Testis (tissue), 3 donors: ENCODE measurements around the gene AIPL1. TPM values are rescaled to one million over a fixed set of nuclear protein-coding genes. Genes with fewer than 3 reads are reported as not detected.

ENCODE experiments used
- DNase-seq: peaks from one replicate; pipeline ENCODE4 v3.0.0-alpha.2; 2019
- H3K27ac ChIP-seq, 2 donors: fragments of 200-600 bp; sonication (generic); one replicate each; pipeline ENCODE4 v1.5.1; 2019
- H3K27me3 ChIP-seq: fragments of 200-600 bp; sonication (generic); one replicate; pipeline ENCODE4 v1.5.1; 2019
- H3K36me3 ChIP-seq: fragments of 200-600 bp; sonication (generic); one replicate; pipeline ENCODE4 v1.5.1; 2017; ENCODE audit warnings: low read depth; ENCODE audit errors: missing control alignments
- H3K4me1 ChIP-seq: fragments of 200-600 bp; sonication (generic); one replicate; pipeline ENCODE4 v1.5.1; 2019
- H3K4me3 ChIP-seq, 2 donors: fragments of 200-600 bp; sonication (generic); one replicate each; pipeline ENCODE4 v1.5.1; 2017 to 2019
- H3K9me3 ChIP-seq: fragments of 200-600 bp; sonication (generic); one replicate; pipeline ENCODE4 v1.5.1; 2017
- CTCF ChIP-seq, 3 experiments: fragments of 450-650 bp in 2 of 3; fragments of 200-600 bp in 1 of 3; sonication (generic) in 1 of 3; IDR thresholded peaks; one replicate each; pipeline ENCODE4 v1.5.1; 2016 to 2019; ENCODE audit warnings: antibody characterized with exemption in 3 of 3, mild to moderate bottlenecking in 2 of 3, moderate library complexity in 1 of 3
- POLR2A ChIP-seq: fragments of 450-650 bp; IDR thresholded peaks from one replicate; pipeline ENCODE4 v1.6.1; 2017; ENCODE audit warnings: antibody characterized with exemption, mild to moderate bottlenecking, moderate library complexity
- WGBS, 2 donors: methylation state at CpG; one replicate each; pipeline ENCODE4 v1.1.5; 2018; 5-methylcytosine and 5-hydroxymethylcytosine counted together
- intact Hi-C: fragments of 100-400 bp; cut with DNase I; formaldehyde crosslinking; loops from one replicate; pipeline ENCODE4 v1.15.1; 2023; ENCODE audit warnings: low total_unique reads
- polyA plus RNA-seq: library from polyadenylated mRNA; stranded (reverse); fragments of 350-450 nt; fragmentation: Illumina TruSeq; extraction: RNeasy Lipid Tissue Mini Kit (QIAGEN cat#74804); gene quantifications from one replicate; pipeline ENCODE4 v1.2.3, GENCODE V29; 2014; ENCODE audit warnings: low read depth, low replicate concordance; ENCODE audit not compliant: insufficient read depth
- total RNA-seq, 2 donors: library from RNA; depleted of rRNA; stranded (reverse); fragments of >200 nt; gene quantifications; one replicate each; pipeline ENCODE4 v1.2.3, GENCODE V29; 2016

The AIPL1 gene
- total and polyA plus RNA-seq, 3 donors from 2014 or later, result 0.37 to 1.0 (median 0.49) TPM

DNA sequence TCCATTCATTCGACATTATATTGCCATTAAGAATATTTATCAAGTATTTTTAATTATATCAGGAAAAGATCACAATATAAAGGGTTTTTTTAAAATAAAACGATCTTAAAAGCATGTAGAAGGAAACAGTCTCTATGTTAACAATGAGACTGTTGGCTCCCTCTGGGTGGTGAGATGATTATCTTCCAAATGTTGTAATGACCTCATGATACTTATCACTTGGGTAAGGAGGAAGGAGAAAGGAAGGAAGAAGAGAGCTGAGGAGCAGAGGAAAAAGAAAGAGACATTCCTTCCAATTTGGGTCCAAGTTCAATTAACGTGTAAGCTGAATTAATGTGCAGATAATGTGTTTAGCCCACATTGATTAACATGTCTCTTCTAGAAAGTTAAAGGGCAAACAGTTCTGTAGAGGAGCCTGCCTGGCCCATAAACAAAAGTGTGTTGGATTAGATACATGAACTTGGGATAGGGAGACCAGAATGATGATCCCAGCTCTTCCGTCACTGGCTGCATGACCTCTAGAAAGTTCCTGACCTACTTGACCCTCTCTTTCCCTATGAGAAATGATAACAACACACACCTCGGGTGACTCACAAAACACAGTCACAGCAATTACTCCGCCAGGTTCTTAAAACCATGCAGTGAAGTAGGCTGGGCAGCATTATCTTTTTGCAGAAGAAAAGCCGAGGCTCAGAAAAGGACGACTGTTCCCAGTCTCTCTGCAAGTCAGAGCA is 41.3 kb upstream of the AIPL1 start:
- Histone ChIP-seq H3K4me3 (no peak overlapping the region), H3K9me3 (no peaks in the 10 kb centered on the region), H3K27me3 (no peaks in the 10 kb centered on the region), H3K4me1 (peaks cover 4% of the 10 kb centered on the region), H3K27ac (no peak overlapping the region), H3K36me3 (no peaks in the 10 kb centered on the region)
- no peak for DNase-seq
- WGBS, 2 donors, result 61 to 63% methylated on average over 8 of the region's 8 CpGs
- TF ChIP-seq CTCF (IDR thresholded peaks at IDR 0.05) (no peak), POLR2A (no peak)
- intact Hi-C loops, result no loop called here

DNA sequence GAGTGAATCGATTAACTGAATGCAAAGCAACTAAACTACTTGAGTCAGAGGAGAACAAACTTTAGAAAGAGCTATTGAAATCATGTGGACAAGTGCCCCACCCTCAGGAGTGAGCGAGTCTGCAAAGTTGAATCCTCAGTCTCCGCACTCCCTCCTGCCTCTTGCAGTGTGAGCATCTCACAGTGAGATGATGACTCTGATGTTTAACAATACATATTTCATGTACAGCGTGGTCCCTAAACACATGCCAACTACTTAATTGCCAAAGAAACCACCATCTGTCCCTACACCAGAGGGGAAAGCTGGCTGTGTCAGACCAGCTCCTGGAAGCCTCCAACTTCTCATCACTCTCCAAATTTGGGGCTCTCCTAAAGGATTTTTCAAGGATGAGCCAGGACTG is 40.5 kb upstream of the AIPL1 start:
- 78 to 80% methylated on average over 4 of the region's 4 CpGs for WGBS, 2 donors
- H3K36me3 ChIP-seq, result no peaks in the 10 kb centered on the region
- no peaks in the 10 kb centered on the region for H3K9me3 ChIP-seq
- H3K27ac ChIP-seq, result no peak overlapping the region
- intact Hi-C loops, result no loop called here
- TF ChIP-seq CTCF (IDR thresholded peaks at IDR 0.05) (no peak), POLR2A (no peak)
- peaks cover 4% of the 10 kb centered on the region for H3K4me1 ChIP-seq
- H3K27me3 ChIP-seq, result no peaks in the 10 kb centered on the region
- DNase-seq, result no peak
- no peak overlapping the region for H3K4me3 ChIP-seq

GRCh38 chr17:6474906-6475305 is 40.0 kb upstream of the AIPL1 start:
- no peak for DNase-seq
- H3K36me3 ChIP-seq, result no peaks in the 10 kb centered on the region
- intact Hi-C loops, result no loop called here
- no peaks in the 10 kb centered on the region for H3K9me3 ChIP-seq
- peaks cover 4% of the 10 kb centered on the region for H3K4me1 ChIP-seq
- TF ChIP-seq POLR2A (no peak), CTCF (IDR thresholded peaks at IDR 0.05) (no peak)
- H3K27me3 ChIP-seq, result no peaks in the 10 kb centered on the region
- WGBS, 2 donors, result 73 to 84% methylated on average over 7 of the region's 7 CpGs
- H3K4me3 ChIP-seq, result no peak overlapping the region
- no peak overlapping the region for H3K27ac ChIP-seq

- no peaks in the 10 kb centered on the region for H3K27me3 ChIP-seq
- no peaks in the 10 kb centered on the region for H3K9me3 ChIP-seq
- no peak for TF ChIP-seq POLR2A
- no peak for TF ChIP-seq CTCF (IDR thresholded peaks at IDR 0.05)
- H3K4me3 ChIP-seq, result no peak overlapping the region
- peaks cover 4% of the 10 kb centered on the region for H3K4me1 ChIP-seq
- no peak for DNase-seq
- H3K27ac ChIP-seq, result no peak overlapping the region
- no peaks in the 10 kb centered on the region for H3K36me3 ChIP-seq
- intact Hi-C loops, result no loop called here
- WGBS, 2 donors, result 89 to 90% methylated on average over 16 to 22 of the region's 22 CpGs
Measured at GRCh38 chr17:6474376-6474775, 39.5 kb upstream of the AIPL1 start.
